HG03520 (cell line): Measurements from ENCODE around the gene ARHGAP24.

Experiments
- ATAC-seq: cut with Tn5 transposase; IDR thresholded peaks from one replicate; pipeline ENCODE4 v1.9.1; 2021; ENCODE audit warnings: mild to moderate bottlenecking, moderate library complexity; ENCODE audit not compliant: unreplicated experiment

ARHGAP24 gene

GRCh38 chr4:85733798-85734197 is 258.8 kb downstream of the ARHGAP24 start:
- no peak for ATAC-seq

DNA sequence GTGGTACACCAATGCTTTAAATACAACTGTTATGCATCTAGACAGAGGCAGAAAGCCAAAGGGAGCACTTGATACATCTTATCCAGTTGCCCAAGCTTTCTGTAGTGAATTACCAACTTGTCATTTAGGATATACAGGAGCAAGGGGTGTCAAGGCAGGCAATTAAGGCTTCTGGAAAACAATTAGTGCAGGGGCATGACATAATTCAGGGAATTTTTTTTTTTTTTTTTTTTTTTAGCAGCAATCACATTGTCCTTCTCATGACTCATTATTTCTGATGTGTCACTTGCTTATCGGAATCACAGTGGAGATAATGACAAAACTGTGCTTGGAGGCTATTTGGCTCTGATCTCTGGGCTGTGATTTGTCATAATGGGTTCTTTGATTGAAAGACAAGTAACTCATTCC is 259.5 kb downstream of the ARHGAP24 start:
- no peak for ATAC-seq

DNA sequence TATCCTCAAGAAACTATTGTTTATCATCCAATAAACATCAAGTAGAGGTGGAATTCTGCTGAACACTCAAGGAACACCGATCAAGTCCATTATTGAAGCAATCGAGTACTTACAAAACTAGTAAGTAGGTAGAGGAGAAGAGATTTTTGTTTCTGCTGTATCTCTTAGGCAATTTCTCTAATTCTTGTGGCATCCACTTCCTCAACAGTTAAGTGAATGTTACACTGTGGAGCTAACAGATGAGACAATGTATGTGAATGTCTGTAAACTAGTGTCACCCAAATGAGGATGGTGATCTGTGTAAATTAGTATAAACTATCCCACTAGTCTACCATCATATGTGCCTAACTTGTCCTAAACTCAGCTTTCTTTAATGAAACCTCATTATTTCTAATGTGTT is 261.6 kb downstream of the ARHGAP24 start:
- no peak for ATAC-seq

DNA sequence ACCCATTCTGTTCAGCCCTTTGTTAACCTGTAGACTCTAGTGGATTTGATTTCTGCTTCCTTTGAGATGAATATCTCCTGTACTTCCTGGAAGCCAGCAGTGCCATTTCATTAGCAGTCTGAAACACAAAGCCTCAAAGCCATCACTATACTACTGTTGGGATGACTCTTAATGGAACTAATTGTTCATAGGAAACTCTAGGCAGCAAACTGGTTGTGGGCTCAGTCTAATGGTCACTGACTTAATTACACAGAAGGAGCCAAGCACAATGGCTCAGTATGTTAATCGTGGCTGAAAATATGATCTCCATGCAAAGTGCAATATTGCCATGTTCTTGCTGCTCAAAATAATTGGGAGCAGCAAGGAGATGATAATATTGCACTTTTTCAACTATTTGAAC is 262.3 kb downstream of the ARHGAP24 start:
- no peak for ATAC-seq

- no peak for ATAC-seq
Measured at GRCh38 chr4:85738721-85739120, 263.8 kb downstream of the ARHGAP24 start.

DNA sequence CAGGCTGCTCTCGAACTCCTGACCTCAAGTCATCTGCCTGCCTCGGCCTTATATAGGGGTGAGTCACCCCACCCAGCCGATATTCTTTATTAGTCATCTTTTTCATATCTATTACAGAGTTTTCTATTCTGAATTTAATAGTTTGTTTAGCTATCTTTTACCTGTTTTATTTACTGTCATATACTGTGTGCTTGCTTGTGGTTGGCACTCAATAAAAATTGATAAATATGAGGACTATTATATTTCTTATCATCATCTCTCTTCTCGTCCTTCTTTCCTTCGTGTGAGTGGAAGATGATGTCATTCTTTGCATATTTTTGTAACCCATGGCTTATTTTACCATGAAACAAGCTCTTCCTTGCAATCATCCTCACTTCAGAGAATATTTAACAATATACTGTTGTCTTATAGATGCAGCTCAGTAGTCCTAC is 265.5 kb downstream of the ARHGAP24 start:
- ATAC-seq = no peak

- ATAC-seq = no peak
Measured at GRCh38 chr4:85741381-85741780, 266.4 kb downstream of the ARHGAP24 start.

DNA sequence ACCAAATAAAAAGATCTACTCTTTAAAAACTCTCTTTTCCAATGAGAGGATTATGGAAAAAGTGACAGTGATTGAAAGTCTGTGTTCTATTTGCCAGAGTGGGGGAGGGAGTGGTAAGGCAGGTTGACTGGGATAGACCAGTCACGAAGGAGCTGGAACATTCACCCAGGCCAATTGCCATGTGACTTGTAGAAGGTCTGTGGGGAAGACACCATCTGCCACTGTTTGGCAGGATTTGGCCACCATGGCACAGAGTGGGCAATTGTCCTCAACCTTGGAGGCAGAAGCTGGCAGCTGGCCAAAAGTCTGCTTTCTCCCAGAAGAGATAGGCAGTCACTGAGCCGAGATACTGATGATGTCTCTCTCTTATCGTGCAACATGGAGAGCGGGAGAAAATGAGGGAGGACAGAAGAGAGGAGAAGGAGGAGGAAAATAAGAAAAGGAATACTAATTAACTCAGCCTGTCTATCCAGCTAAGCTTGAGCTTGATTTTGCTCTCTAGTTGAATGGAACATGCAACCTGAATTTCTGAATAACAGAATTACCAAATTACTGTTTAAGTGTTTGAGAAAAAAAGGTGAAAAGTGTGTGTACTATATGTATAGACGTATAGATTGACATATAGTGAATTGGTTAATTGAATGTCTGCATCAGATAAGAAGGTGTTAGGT is 267.1 kb downstream of the ARHGAP24 start:
- no peak for ATAC-seq

GRCh38 chr4:85744950-85745349 is 270.0 kb downstream of the ARHGAP24 start:
- ATAC-seq = no peak

GRCh38 chr4:85745939-85746338 is 271.0 kb downstream of the ARHGAP24 start:
- no peak for ATAC-seq

DNA sequence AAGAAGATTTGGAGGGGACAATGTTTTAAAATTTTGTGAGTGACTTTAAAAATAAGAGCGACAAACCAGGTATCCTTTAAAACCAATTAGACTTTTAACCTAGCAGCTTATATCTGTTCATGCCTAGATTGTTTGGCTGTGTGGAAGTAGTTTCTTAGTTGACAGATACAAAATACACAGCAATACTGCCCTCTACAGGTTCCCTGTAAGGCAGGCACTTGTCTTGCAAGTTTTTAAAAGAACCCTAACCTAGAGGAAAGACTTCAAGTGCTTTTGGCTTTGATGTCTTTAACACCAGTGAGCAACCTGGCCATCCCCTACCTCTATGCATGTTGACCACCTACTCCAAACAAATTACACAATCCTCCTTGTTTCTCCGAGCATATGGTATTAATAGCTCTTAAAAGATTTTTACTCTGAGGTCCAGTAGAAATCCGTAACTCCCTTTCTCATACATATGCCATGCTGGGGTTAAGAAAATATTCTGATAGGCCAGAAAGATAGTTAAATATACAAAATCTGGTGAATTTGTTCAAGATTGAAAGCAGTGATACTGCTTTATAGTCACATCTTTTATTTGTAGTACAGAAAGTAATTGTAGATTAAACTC is 273.0 kb downstream of the ARHGAP24 start:
- peak; percentile 62 for ATAC-seq

GRCh38 chr4:85748654-85749053 is 273.7 kb downstream of the ARHGAP24 start:
- ATAC-seq = no peak

DNA sequence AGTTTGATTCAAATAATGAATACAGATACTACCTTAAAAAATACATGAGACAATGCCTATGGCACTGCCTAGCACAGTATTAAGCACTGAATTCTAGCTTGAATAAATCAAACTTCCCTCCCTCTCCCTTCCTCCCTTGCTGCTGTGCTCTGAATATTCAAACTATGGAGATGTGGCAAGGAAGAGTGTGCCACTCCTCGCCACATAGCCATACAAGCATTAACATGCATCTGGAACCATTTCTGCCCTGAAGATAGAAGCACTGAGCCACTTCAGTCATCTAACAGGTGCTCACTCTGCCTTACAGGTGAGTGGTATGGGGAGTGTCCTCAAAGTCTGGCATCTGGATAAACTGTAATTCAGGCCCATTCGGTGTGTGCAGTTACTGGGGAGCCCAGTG is 276.9 kb downstream of the ARHGAP24 start:
- ATAC-seq = no peak

DNA sequence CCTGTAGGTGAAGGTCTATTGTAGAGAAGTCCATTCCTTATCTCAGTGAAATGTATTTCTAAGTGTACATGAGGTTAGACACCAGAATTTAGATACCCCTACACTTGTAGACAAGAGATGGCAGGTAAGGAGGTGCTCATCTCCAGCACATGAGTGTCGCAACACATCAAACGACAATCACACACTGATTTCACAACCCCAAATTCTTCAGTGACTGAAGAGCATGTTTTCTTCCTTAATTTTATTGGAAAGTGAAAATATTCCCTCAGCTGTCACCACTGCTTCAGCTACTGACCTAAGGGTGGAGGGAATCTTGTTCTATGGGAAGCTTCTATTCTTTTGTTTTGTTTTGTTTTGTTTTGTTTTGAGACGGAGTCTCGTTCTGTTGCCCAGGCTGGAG is 280.3 kb downstream of the ARHGAP24 start:
- ATAC-seq = no peak

GRCh38 chr4:85756938-85757337 is 282.0 kb downstream of the ARHGAP24 start:
- ATAC-seq = no peak

DNA sequence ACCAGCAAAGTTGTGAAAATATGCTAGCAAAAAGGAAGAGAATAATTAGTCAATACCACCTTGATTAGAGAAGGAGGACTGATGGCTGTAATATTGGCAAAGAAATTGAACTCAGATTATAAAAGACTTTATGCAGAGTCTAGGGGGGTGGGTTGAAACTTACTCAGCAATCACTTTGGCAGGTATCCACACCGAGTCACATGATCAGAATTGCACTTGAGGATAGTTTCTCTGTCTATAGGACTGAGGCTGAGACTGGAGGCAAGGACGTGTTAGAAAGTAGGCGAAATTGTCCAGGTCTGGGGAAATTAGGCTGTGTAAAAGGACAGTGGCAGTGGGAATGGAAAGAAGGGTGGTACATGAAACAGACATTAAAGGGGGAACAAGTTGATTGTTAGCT is 284.4 kb downstream of the ARHGAP24 start:
- no peak for ATAC-seq

GRCh38 chr4:85760511-85760910 is 285.6 kb downstream of the ARHGAP24 start:
- ATAC-seq = no peak

DNA sequence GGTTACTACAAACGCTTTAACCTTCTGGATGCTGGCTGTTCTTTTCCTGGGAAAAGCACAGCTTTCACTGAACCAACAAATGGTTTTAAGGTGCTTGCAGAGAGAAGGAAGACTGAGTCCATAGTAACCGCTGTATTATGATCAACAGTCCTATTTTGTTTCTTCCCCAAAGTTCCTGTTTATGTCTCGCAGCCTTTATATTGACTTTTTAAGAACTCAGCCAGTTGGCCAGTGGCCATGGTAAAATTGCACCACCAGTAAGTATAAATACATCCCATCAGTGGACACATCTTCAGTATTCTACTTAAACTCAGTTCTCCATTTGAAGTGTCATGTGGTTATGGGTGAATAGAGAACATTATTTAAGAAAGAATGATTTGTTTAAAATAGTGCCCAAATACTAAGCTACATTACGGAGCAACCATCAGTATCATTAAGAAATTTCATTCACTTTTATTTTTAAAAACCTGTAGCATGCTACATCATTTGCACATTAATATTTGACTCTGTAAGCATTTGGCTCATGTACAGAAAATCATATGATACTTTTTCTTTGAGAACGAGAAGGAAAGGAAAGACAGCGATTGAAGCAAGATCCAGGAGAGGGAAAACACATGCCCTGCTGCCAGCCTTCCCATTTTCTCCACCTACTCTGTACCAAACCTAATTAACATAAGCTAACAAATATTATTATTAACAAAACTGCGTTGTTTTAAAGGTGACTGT is 287.0 kb downstream of the ARHGAP24 start:
- no peak for ATAC-seq

GRCh38 chr4:85762529-85762871 is 287.6 kb downstream of the ARHGAP24 start:
- no peak for ATAC-seq

DNA sequence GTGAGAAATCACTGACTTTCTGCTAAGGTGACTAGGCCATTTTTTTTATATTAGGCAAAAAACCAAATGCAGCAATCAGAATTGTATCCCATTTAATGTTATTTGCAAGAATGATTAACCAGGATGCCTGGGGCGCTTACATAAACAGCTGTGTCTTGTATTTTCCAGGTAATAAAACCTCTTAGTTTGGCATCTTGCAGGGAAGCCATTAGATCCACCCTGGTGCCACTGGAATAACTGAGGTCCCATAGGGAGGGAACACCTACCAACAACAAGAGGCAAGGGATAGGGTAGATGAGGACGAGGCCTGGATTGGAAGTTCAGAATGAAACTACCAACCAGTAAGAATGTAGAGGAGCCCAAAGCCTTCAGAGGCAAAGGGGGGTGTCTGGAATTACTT is 288.3 kb downstream of the ARHGAP24 start:
- no peak for ATAC-seq

GRCh38 chr4:85767649-85768048 is 292.7 kb downstream of the ARHGAP24 start:
- no peak for ATAC-seq

- ATAC-seq = no peak
Measured at GRCh38 chr4:85769009-85769408, 294.1 kb downstream of the ARHGAP24 start.
